Measurements from ENCODE around the gene MOCS1.

- TF ChIP-seq CTCF (IDR thresholded peaks at IDR 0.05; ENCODE audit: borderline replicate concordance, extremely low read depth, low read length, poor library complexity, severe bottlenecking) = no peak
- no peak for TF ChIP-seq EZH2 (IDR thresholded peaks at IDR 0.05; ENCODE audit: borderline replicate concordance, low read depth, low read length, severe bottlenecking)
Measured at GRCh38 chr6:39913391-39913916, 20.8 kb downstream of the MOCS1 start.

All from DND-41 (cell line).